ENCODE measurements around the gene GRK4. TPM values are rescaled to one million over a fixed set of nuclear protein-coding genes. Genes with fewer than 3 reads are reported as not detected.

GRK4 gene
- total RNA-seq, 1 experiment from 2014 or later: 2.5 TPM

GRCh38 chr4:3031357-3032082 lies 68.1 kb downstream of the GRK4 start:
- in situ Hi-C loops (cut with HindIII; ENCODE audit: low pct_unique_long_range_greater_than_20kb, low sequenced_read_pairs) (no loop called here), intact Hi-C loops (cut with micrococcal nuclease; ENCODE audit: unreplicated experiment) (no loop called here)
- ChIA-PET CTCF (no interaction called here), POLR2A (no interaction called here)
- Histone ChIP-seq H3K27me3 (ENCODE audit: control insufficient read depth, insufficient read depth, low read length) (no peaks in the 10 kb centered on the region), H3K36me3 (ENCODE audit: control insufficient read depth, insufficient read depth, low read length) (no peaks in the 10 kb centered on the region), H3K9me3 (ENCODE audit: control insufficient read depth, insufficient read depth, low read depth, low read length) (no peaks in the 10 kb centered on the region), H3K27ac (ENCODE audit: low read length) (no peak overlapping the region), H3K4me1 (ENCODE audit: control insufficient read depth, insufficient read depth, low read length) (no peaks in the 10 kb centered on the region), H3K4me3 (ENCODE audit: low read depth in 2 of 2, low read length in 2 of 2) (no peak overlapping the region)
- BruUV-seq (replicated peaks): no TSS peak
- ATAC-seq: no peak
- TF ChIP-seq POLR2AphosphoS5 (IDR thresholded peaks at IDR 0.05; ENCODE audit: low read depth, low read length): no peak
- no peak for TF ChIP-seq REST (IDR thresholded peaks at IDR 0.05; ENCODE audit: insufficient read depth in 1 of 2, low read depth in 2 of 2, low read length in 1 of 2)
- no peak for TF ChIP-seq SIN3A (IDR thresholded peaks at IDR 0.05; ENCODE audit: borderline replicate concordance, insufficient read depth, low read depth, low read length)
- TF ChIP-seq CTCF (IDR thresholded peaks at IDR 0.05): no peak
- TF ChIP-seq TCF7L2 (IDR thresholded peaks at IDR 0.05; ENCODE audit: low read depth, low read length): no peak
- no peak for DNase-seq (ENCODE audit: low read depth, low spot score)

- H3K27ac ChIP-seq (ENCODE audit: low read length): no peak overlapping the region
- no peaks in the 10 kb centered on the region for H3K36me3 ChIP-seq (ENCODE audit: control insufficient read depth, insufficient read depth, low read length)
- no peaks in the 10 kb centered on the region for H3K27me3 ChIP-seq (ENCODE audit: control insufficient read depth, insufficient read depth, low read length)
- ChIA-PET CTCF (no interaction called here), POLR2A (no interaction called here)
- no peak overlapping the region for H3K4me3 ChIP-seq (ENCODE audit: low read depth in 2 of 2, low read length in 2 of 2)
- no peaks in the 10 kb centered on the region for H3K9me3 ChIP-seq (ENCODE audit: control insufficient read depth, insufficient read depth, low read depth, low read length)
- ATAC-seq: no peak
- TF ChIP-seq POLR2AphosphoS5 (IDR thresholded peaks at IDR 0.05; ENCODE audit: low read depth, low read length): no peak
- TF ChIP-seq SIN3A (IDR thresholded peaks at IDR 0.05; ENCODE audit: borderline replicate concordance, insufficient read depth, low read depth, low read length): no peak
- no peak for TF ChIP-seq TCF7L2 (IDR thresholded peaks at IDR 0.05; ENCODE audit: low read depth, low read length)
- TF ChIP-seq REST (IDR thresholded peaks at IDR 0.05; ENCODE audit: insufficient read depth in 1 of 2, low read depth in 2 of 2, low read length in 1 of 2): no peak
- no peak for TF ChIP-seq CTCF (IDR thresholded peaks at IDR 0.05)
- DNase-seq (ENCODE audit: low read depth, low spot score): no peak
- no TSS peak for BruUV-seq (replicated peaks)
- intact Hi-C loops (cut with micrococcal nuclease; ENCODE audit: unreplicated experiment) (no loop called here), in situ Hi-C loops (cut with HindIII; ENCODE audit: low pct_unique_long_range_greater_than_20kb, low sequenced_read_pairs) (no loop called here)
- no peaks in the 10 kb centered on the region for H3K4me1 ChIP-seq (ENCODE audit: control insufficient read depth, insufficient read depth, low read length)
These were observed 70.9 kb downstream of the GRK4 start for GRCh38 chr4:3034231-3034630.
